HG03103 (cell line): ENCODE results near the gene MVB12A.
A peak's percentile ranks its signal among the peaks of the same experiment; 100 is the strongest.

Experiments used
- ATAC-seq: cut with Tn5 transposase; IDR thresholded peaks from one replicate; pipeline ENCODE4 v1.9.1; 2021; ENCODE audit warnings: low read depth; ENCODE audit not compliant: unreplicated experiment

The MVB12A gene

DNA sequence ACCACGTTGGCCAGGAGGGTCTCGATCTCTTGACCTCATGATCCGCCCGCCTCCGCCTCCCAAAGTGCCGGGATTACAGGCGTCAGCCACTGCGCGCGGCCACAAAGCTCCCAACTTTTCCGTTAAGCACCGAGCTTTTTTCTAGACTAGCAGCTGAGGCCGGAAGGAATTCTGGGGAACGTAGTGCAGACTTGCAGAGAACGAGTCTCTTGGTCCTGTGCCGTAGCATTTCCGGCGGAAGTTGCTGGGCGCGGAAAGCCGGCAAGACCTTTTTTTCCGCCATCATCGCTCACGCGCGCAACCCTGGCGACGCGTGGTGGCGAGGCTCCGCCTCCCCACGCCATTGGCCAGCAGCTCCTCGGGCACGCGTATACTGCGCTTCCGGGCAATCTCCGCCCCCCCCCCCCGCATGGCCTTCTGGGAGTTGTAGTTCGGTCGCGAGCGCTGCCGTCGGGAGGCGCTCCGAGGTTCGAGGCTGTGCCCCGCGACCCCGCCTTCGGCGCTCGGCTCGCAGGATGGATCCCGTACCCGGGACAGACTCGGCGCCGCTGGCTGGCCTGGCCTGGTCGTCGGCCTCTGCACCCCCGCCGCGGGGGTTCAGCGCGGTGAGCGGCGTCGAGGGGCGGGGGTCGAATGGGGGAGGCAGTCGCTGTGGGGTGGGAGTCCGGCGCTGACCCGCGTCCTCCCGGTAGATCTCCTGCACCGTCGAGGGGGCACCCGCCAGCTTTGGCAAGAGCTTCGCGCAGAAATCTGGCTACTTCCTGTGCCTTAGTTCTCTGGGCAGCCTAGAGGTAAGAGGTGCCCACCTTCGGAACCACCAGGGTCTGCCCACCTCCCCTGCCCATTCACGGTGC lies at the start of gene MVB12A:
Gene MVB12A, plus strand, starts transcription at position 427 of the 854 bp plus-strand sequence. Its CDS starts 89 bp downstream, at position 516.
- ATAC-seq = peak; percentile 75

DNA sequence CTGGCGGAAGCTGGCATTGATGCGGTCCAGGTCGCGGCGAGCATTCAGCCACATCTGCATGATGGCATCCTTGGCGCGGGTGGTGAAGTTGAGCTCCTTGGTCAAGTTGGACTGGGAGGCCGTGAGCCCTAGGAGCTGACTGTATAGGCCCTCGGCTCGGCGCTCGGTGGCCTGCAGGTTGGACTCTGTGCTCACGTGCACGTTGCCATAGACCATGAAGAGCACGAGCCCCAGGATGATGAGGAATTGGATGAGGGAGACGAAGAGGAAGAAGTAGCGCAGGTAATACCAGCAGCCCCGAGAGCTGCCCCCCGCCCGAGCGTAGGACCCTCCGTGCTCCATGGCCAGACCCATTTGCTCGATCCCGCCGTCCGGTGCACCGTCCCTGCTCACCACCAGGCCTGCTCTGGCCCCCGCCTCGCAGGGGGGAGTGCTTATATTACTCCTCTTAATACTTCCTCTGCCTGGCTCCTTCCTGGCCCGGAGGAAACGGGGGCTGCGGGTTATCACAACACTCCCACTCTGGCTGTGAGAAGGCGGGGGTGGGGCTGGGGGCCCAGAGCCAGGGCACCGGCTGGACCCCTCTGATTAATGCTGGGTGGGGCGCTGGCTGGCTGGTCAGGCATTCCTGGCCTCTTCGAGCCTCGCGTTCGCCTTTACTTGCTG lies 42.8 kb upstream of the MVB12A start, which contains the start of gene PLVAP:
Gene PLVAP, minus strand, starts transcription at position 408 of the 666 bp plus-strand sequence. Its CDS starts 54 bp downstream, at position 354.
- ATAC-seq = no peak

GRCh38 chr19:17378271-17378670 lies 41.6 kb upstream of the MVB12A start:
- ATAC-seq = no peak

DNA sequence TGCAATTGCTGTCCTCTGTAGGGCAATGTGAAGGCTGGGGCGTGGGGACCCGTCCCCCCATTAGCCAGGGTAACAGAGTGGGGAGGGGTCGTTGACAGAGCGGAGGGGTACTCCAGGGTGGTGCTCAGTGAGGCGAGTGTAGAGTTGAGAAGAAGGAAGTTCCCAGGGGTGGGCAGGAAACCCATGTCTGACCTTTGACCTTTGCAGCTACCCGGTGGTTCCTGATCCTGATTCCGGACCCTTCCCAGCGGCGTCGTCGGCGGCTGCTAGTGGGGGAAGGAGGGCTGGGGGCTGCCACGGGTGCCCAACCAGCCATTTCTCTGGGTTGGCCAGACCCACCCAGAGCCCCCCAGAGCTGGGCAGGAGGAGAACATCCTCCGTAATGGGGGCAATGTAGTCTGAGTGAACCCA lies 40.6 kb upstream of the MVB12A start:
- no peak for ATAC-seq

GRCh38 chr19:17380426-17381138 lies 39.3 kb upstream of the MVB12A start:
- ATAC-seq = no peak

GRCh38 chr19:17385878-17386611 lies 33.8 kb upstream of the MVB12A start:
- no peak for ATAC-seq

GRCh38 chr19:17389288-17389687 lies 30.6 kb upstream of the MVB12A start:
- no peak for ATAC-seq

DNA sequence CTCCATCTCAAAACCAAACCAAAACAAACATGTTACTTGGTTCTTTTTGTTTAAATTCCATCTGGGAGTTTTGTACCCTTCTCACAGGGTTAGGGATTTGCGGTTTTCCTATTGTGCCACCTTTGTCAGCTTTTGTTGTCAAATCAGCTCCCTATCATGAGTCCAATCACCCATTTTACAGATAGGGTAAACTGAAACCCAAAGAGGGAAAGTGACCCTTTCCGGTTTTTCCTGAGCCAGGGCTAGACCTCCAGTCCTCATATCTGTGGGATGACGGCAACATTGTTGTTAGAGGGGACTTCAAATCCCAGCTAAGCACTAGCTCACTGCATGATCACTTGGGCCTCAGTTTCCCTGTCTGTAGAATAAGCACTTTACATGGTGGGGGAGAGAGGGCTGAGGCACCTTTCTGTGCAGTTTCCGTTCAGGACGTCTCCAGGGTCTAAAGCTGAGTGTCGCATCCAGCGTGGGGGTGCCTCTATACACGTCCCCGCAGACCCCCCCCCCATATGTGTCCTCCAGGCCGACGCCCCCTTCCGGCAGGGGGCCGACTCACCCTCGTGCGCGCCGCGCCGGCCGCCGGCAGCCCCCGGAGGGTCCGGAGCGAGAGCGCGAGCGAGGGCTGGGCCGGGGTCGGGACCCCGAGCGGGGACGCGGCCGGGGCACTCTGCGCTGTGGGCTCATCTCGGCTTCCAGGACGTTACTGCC lies 29.7 kb upstream of the MVB12A start:
- no peak for ATAC-seq

GRCh38 chr19:17390665-17391370 lies 29.0 kb upstream of the MVB12A start:
- peak; percentile 77 for ATAC-seq

GRCh38 chr19:17391371-17392151 lies 28.3 kb upstream of the MVB12A start:
- ATAC-seq = no peak

DNA sequence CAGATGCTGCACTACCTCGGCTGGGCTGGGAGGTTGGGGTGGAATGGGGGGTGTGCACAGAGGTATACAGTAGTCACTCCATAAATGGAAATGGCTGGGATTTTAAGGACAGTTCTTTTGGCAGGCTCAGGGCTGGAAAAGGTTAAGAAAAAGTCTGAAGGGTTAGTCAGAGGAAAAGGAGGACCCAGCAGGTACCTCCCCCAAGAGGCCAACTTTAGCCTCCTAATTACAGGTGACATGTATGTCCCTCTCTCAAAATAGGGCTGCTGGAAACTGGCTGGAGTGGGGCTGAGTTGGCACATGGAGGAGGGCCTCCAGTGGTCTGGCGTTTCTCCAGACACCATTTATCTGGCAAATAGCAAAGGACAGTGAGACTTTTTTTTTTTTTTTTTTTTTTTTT lies 26.8 kb upstream of the MVB12A start:
- ATAC-seq = no peak

- ATAC-seq = no peak
These were observed 25.9 kb upstream of the MVB12A start, which contains the start of gene CCDC194 for GRCh38 chr19:17393914-17394313. CCDC194 (minus strand) TSS chr19:17394196; CDS start chr19:17394158, 38 bp downstream.

DNA sequence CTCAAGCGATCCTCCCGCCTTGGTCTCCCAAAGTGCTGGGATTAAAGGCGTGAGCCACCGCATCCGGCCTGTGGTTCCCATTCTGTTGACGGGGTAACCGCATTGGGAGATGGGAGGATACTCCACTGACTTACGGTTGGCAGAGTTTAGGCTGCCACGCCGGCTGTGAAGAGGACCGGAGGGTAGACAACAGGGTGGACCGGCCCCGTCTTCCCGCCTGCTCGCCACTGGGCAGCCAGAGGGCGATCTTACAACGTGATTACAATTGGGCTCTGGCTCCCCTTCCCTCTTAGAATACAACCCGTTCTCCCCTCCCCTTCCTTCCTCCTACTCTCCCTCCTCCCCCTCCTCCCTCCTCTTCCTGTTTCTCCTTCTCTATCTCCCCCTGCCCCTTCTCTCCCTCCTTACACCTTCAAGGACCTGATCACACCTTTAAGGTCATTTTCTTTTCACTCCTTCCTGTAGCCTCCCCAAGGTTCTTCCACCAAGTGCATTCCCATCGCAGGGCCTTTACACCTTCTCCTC lies 24.9 kb upstream of the MVB12A start:
- ATAC-seq = no peak

DNA sequence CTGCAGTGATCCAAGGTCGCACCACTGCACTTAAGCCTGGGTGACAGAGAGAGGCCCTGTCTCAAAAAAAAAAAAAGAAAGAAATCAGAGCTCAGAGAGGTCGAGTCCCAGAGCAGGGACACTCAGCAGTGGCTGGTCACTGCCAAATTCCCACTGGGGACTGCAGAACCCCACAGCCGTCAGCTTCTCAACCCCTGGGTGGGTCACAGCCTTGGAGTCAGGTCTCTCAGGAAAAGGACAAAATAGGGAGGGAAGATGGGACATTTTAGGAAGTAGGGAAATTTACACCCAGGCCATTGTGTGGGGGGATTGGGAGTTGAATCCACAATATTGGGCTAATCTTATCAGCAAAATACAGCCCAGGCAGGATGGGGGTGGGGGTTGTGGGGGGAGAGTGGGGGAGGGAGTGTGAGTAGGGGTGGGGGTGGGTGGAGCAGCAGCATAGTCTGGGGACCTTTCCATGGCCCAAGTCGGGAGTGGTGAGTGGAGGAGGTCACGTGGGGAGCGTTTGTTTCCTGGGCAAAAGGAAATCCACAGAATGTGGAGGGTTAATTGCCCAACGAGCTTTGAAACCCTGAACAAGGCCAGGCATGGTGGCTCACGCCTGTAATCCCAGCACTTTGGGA lies 20.8 kb upstream of the MVB12A start:
- ATAC-seq = no peak

GRCh38 chr19:17401628-17402027 lies 18.2 kb upstream of the MVB12A start:
- no peak for ATAC-seq

DNA sequence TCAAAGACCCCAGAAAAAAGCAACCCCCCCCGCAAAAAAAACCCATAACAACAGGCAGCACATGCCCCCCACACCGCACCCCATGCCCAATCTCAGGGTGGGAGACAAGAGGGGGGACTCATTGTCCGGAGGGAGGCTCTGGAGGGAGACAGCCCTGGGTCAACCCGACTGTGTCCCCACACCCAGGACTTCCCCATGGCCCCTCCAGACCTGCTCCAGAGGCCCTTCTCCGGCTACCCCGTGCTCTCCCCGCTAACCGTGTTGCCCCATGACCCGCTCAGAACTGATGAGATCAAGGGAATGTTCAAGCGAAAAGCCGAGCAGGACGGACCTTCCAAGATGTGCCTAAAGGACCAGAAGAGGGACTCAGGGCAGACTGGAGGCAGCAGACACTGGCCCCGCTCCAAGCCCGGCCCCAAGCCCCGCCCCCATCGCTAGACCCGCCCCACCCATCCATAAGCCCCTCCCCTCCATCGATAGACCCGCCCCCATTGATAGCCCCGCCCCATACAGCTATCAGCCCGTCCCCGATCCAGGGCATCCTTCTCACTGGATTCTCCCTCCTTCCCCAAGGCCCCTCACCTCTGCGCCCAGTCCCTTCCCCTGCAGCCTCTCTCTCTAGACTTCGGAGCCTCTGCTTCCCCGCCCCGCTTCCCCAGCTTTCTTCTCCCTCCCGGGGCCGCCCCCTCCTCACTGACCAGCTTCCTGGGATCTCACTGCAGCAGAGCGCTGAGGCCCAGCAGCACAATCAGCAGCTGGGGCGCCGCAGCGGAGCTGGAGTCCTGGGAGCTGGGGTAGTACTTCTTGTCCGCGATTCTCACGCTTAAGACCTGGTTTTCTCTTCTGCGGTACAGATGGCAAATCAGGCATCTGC lies 16.6 kb upstream of the MVB12A start:
- ATAC-seq = no peak

- ATAC-seq = no peak
These were observed 15.8 kb upstream of the MVB12A start for GRCh38 chr19:17404015-17404414.
